Brain microvascular endothelial cell (primary cell): ENCODE results near the gene SPOPL.
A peak's percentile ranks its signal among the peaks of the same experiment; 100 is the strongest.

ENCODE experiments used
- DNase-seq: peaks from one replicate; pipeline ENCODE4 v3.0.0-alpha.2; 2020
- H3K27ac ChIP-seq: fragments of 250-450 bp; sonication (Bioruptor Pico); 2 replicates; pipeline ENCODE4 v1.5.1; 2020; ENCODE audit warnings: mild to moderate bottlenecking, moderate library complexity
- H3K27me3 ChIP-seq: fragments of 250-450 bp; sonication (Bioruptor Pico); replicated peaks from 2 replicates; pipeline ENCODE4 v1.5.1; 2020; ENCODE audit warnings: mild to moderate bottlenecking
- H3K36me3 ChIP-seq: fragments of 250-450 bp; sonication (Bioruptor Pico); replicated peaks from 2 replicates; pipeline ENCODE4 v1.5.1; 2020; ENCODE audit warnings: mild to moderate bottlenecking
- H3K4me3 ChIP-seq: 2 replicates; pipeline ENCODE4 v1.5.1; 2011; ENCODE audit warnings: low read depth, mild to moderate bottlenecking, control low read depth, low read length, moderate library complexity
- CTCF ChIP-seq: IDR thresholded peaks from 2 replicates; pipeline ENCODE4 v1.5.1; 2011; ENCODE audit warnings: low read depth, mild to moderate bottlenecking, moderate library complexity, low read length, control low read depth, inconsistent platforms; ENCODE audit errors: missing control alignments
- in situ Hi-C: cut with HindIII; loops from 2 replicates; pipeline ENCODE4 v1.10.0; 2017; ENCODE audit warnings: low sequenced_read_pairs, low pct_ligation_motif_present

The SPOPL gene

GRCh38 chr2:138495384-138495783, 6.2 kb upstream of the SPOPL start:
- Histone ChIP-seq H3K27ac (no peak overlapping the region), H3K36me3 (no peaks in the 10 kb centered on the region), H3K27me3 (no peaks in the 10 kb centered on the region), H3K4me3 (no peak overlapping the region)
- no peak for TF ChIP-seq CTCF
- in situ Hi-C loops, result no loop called here
- no peak for DNase-seq

- H3K4me3 ChIP-seq, result no peak overlapping the region
- no peak for TF ChIP-seq CTCF
- H3K36me3 ChIP-seq, result no peaks in the 10 kb centered on the region
- no peaks in the 10 kb centered on the region for H3K27me3 ChIP-seq
- DNase-seq, result no peak
- in situ Hi-C loops, result no loop called here
- no peak overlapping the region for H3K27ac ChIP-seq
Measured at GRCh38 chr2:138496096-138496651, 5.4 kb upstream of the SPOPL start.

GRCh38 chr2:138497294-138497693, 4.3 kb upstream of the SPOPL start:
- in situ Hi-C loops, result no loop called here
- H3K27ac ChIP-seq, result no peak overlapping the region
- no peak for TF ChIP-seq CTCF

GRCh38 chr2:138499684-138500083, 1.9 kb upstream of the SPOPL start:
- Histone ChIP-seq H3K27ac (no peak overlapping the region), H3K4me3 (no peak overlapping the region), H3K27me3 (no peaks in the 10 kb centered on the region), H3K36me3 (no peaks in the 10 kb centered on the region)
- DNase-seq, result no peak
- TF ChIP-seq CTCF, result no peak
- in situ Hi-C loops, result no loop called here

More at GRCh38 chr2:138497294-138497693, 4.3 kb upstream of the SPOPL start:
- DNase-seq, result no peak
- H3K27me3 ChIP-seq, result no peaks in the 10 kb centered on the region
- H3K4me3 ChIP-seq, result no peak overlapping the region
- H3K36me3 ChIP-seq, result no peaks in the 10 kb centered on the region

- no peak for TF ChIP-seq CTCF
- H3K36me3 ChIP-seq, result no peaks in the 10 kb centered on the region
- peak overlapping the region; percentile 70 for H3K4me3 ChIP-seq
- H3K27me3 ChIP-seq, result no peaks in the 10 kb centered on the region
- peak overlapping the region; percentile 57 for H3K27ac ChIP-seq
- in situ Hi-C loops, result no loop called here
- DNase-seq, result no peak
Measured at GRCh38 chr2:138500592-138501424, 762 bp upstream of the SPOPL start.
